Mucosa of descending colon (tissue), 3 donors: ENCODE data around the gene MLLT3. TPM values are rescaled to one million over a fixed set of nuclear protein-coding genes. Genes with fewer than 3 reads are reported as not detected.

Experiments
- ATAC-seq: fragments of 200-7000 bp; cut with Tn5 transposase; one replicate; pipeline ENCODE4 v1.9.1; 2020; ENCODE audit warnings: mild to moderate bottlenecking, moderate library complexity
- DNase-seq, 3 donors: peaks; one replicate each; pipeline ENCODE4 v3.0.0-alpha.2; 2020
- H3K36me3 ChIP-seq: fragments of 200-600 bp; one replicate; pipeline ENCODE4 v1.8.0; 2021; ENCODE audit warnings: low read depth, mild to moderate bottlenecking
- H3K4me1 ChIP-seq: fragments of 200-600 bp; one replicate; pipeline ENCODE4 v1.8.0; 2021; ENCODE audit warnings: low read depth, mild to moderate bottlenecking
- H3K4me3 ChIP-seq: fragments of 200-600 bp; one replicate; pipeline ENCODE4 v1.8.0; 2021; ENCODE audit warnings: mild to moderate bottlenecking
- H3K9me3 ChIP-seq: fragments of 200-600 bp; one replicate; pipeline ENCODE4 v1.8.0; 2021; ENCODE audit warnings: mild to moderate bottlenecking
- CTCF ChIP-seq: fragments of 200-600 bp; IDR thresholded peaks from one replicate; pipeline ENCODE4 v1.8.0; 2022; ENCODE audit warnings: antibody characterized with exemption, mild to moderate bottlenecking
- intact Hi-C, 2 donors: fragments of 100-400 bp; cut with DNase I in 1 of 2; cut with micrococcal nuclease in 1 of 2; formaldehyde crosslinking; loops; one replicate each; pipeline versions ENCODE4 v1.11.0 to v1.11.1; 2022; cut with DNase I, micrococcal nuclease
- total RNA-seq, 3 donors: library from RNA; stranded (reverse); fragmentation: NEBNext Ultra II Directional in 2 of 3; extraction: Animal tissue kit (Norgen Biotek cat#: 25700) in 2 of 3; gene quantifications; one replicate each; pipeline versions ENCODE4 v1.2.1 to v1.2.4, GENCODE V29; 2021 to 2023
- donor health status: DM: no; HTN: no; CAD: no; lungs with moderate emphysema.
- donor health status: DM: no; HTN: no; CAD: no.
- donor health status: DM: no; HTN: yes; CAD: no.

Gene MLLT3
- total RNA-seq, 3 donors from 2014 or later: 35.1 to 53.7 (median 46.5) TPM

GRCh38 chr9:20603524-20604268 lies 18.6 kb downstream of the MLLT3 start:
- no peak for DNase-seq
- ATAC-seq: no peak
- Histone ChIP-seq H3K4me1 (peaks cover 24% of the 10 kb centered on the region), H3K4me3 (no peak overlapping the region), H3K36me3 (no peaks in the 10 kb centered on the region), H3K9me3 (no peaks in the 10 kb centered on the region)
- intact Hi-C loops: no loop called here
- no peak for TF ChIP-seq CTCF

- no peaks in the 10 kb centered on the region for H3K36me3 ChIP-seq
- TF ChIP-seq CTCF: no peak
- peaks cover 24% of the 10 kb centered on the region for H3K4me1 ChIP-seq
- no peak for DNase-seq
- H3K4me3 ChIP-seq: no peak overlapping the region
- H3K9me3 ChIP-seq: no peaks in the 10 kb centered on the region
- no peak for ATAC-seq
- intact Hi-C loops: no loop called here
Measured at GRCh38 chr9:20601292-20601691, 21.0 kb downstream of the MLLT3 start.

GRCh38 chr9:20599195-20599594 lies 23.1 kb downstream of the MLLT3 start:
- Histone ChIP-seq H3K4me3 (no peak overlapping the region), H3K4me1 (peaks cover 20% of the 10 kb centered on the region), H3K36me3 (no peaks in the 10 kb centered on the region), H3K9me3 (no peaks in the 10 kb centered on the region)
- intact Hi-C loops: no loop called here
- no peak for DNase-seq
- no peak for TF ChIP-seq CTCF
- ATAC-seq: no peak

GRCh38 chr9:20598367-20598766 lies 23.9 kb downstream of the MLLT3 start:
- no peak for ATAC-seq
- H3K9me3 ChIP-seq: no peaks in the 10 kb centered on the region
- no peak overlapping the region for H3K4me3 ChIP-seq
- peaks cover 19% of the 10 kb centered on the region for H3K4me1 ChIP-seq
- no peaks in the 10 kb centered on the region for H3K36me3 ChIP-seq
- no peak for DNase-seq
- intact Hi-C loops: no loop called here
- TF ChIP-seq CTCF: no peak

- TF ChIP-seq CTCF: no peak
Measured at GRCh38 chr9:20597862-20598261, 24.4 kb downstream of the MLLT3 start.

More at GRCh38 chr9:20597862-20598261, 24.4 kb downstream of the MLLT3 start:
- ATAC-seq (no peak), DNase-seq (no peak)
- Histone ChIP-seq H3K4me1 (peaks cover 14% of the 10 kb centered on the region), H3K36me3 (no peaks in the 10 kb centered on the region), H3K9me3 (no peaks in the 10 kb centered on the region), H3K4me3 (no peak overlapping the region)
- intact Hi-C loops: no loop called here
